ENCODE data around the gene PCED1A.

Gene PCED1A

DNA sequence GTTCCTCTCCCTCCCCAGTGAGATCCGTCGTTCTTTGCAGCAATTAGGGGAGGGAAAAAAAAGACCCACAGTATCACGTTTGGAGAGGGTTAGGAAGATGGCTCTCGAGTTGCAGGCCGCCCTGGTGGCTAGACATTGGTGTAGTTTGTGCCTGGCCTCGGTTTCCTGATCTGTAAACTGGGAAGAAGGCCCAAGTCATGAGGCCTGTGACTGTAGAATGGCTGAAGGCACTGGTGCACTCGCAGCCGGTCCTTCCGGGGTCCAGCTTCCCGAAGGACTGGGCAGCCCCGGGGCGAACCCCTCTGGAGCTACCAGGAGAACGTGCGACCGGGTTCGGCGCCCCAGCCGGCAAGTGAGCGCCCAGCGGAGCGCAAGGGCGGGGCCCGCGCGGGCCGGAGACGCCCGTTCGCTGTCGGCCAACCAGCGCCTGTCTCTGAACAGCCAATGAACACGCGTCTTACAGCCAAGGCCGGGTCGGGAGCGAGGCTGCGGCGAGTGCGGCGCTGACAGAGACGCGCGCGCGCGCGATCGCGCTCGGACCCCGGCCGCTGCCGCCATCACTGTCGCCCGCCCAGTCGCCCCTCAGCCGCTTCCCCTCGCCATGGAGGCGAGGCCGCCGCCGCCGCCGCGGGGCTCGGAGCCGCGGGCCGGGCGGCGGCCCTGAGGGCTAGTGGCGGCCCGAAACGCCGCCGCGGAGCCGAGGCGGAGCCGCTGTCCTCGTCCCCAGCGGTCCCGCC, 32.7 kb upstream of the PCED1A start, which contains the start of gene PTPRA:
Gene PTPRA, plus strand, starts transcription at position 472 of the 737 bp plus-strand sequence. CDS start 90,797 bp downstream, outside the sequence.
- TF ChIP-seq POLR2A (IDR thresholded peaks at IDR 0.05; ENCODE audit: low read length) = peak; percentile 99
- TF ChIP-seq GATA1 (IDR thresholded peaks at IDR 0.05; ENCODE audit: low read depth, low read length) = no peak
- peak; percentile 95 to 96 for DNase-seq

DNA sequence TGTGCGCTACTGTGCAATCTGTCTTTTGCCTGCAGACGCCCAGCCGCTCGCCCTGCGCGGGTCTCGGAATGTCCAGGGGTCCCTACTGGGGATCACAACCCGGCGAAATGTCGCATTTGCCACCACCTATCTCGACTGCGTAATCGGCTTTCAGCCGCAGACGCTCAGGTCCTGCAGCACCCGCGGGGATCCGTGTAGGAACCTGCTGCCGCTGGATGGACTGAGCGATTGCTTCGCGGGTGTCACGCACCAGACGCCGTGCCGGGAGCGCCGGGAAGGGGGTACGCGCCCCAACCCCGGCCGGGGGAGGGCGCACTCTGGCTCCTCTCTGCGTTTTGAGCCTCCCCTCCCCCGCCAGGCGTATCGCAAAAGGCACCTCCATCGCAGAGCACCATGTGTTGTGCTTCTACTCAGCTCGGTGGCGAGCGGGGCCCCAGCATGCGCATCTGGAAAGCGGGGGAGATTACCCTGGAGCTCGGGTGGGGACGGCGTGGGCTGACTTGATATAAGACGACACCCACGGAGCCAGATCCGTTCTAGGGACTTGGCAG, 32.1 kb upstream of the PCED1A start:
- TF ChIP-seq POLR2A (IDR thresholded peaks at IDR 0.05; ENCODE audit: low read length) (no peak), GATA1 (IDR thresholded peaks at IDR 0.05; ENCODE audit: low read depth, low read length) (no peak)

DNA sequence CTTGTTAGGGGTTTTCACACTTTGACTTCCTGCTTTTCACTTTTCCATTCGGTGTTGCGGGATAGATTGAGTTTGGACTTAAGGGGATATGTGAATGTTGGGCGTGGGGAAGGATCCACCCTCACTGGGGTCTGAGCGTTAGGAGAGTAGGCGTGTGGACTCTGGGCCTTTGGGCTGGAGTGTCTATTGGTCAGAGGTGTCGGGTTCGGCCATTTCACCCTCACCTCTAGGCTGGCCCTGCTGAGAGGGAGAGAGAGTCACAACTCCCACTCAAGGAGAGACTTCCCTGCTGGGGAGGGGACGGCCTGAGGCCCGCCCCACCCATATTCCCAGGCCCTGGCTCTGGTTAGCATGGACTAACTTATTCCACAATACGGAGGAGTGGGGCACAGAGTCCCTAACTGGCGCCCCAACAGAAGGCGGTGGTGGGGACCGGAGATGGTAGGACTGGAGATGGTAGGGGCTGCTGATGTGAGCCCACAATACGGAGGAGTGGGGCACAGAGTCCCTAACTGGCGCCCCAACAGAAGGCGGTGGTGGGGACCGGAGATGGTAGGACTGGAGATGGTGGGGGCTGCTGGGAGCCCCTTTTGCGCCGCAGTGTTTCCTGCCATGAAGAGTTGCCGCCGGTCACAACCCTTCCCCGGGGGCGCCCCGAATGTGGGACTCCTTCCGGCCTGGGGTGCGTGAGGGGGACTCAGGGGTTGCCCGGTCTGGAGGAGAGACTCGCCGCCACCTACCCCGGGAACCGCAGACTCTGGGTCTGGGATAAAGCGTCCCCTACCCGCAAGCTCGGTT, 31.4 kb upstream of the PCED1A start:
- TF ChIP-seq POLR2A (IDR thresholded peaks at IDR 0.05; ENCODE audit: low read length) (no peak), GATA1 (IDR thresholded peaks at IDR 0.05; ENCODE audit: low read depth, low read length) (no peak)
- peak in 1 of 2 experiments; percentile 30 for DNase-seq

More for the DNA sequence above, 32.1 kb upstream of the PCED1A start:
- peak; percentile 92 for DNase-seq

DNA sequence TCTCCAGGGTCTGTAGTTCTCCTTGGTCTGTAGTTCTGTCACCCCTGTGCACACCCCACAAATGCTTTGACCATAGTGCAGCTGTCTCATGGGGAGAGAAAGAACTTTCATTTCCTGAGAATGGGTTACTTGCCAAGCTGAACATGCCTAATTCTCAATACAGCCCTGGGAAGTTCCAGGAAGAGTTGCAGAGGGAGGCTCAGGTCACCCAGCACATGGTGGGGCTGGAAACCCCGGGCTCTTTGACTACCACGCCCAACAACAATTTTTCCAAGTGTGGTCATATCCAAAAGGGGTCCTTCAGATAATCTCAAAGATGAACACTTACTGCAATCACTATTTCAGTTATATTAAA, 30.6 kb upstream of the PCED1A start:
- peak; percentile 16 to 25 for DNase-seq

GRCh38 chr20:2869381-2869780, 28.9 kb upstream of the PCED1A start:
- TF ChIP-seq POLR2A (IDR thresholded peaks at IDR 0.05; ENCODE audit: low read length) (no peak), GATA1 (IDR thresholded peaks at IDR 0.05; ENCODE audit: low read depth, low read length) (no peak)
- no peak for DNase-seq

More for the DNA sequence above, 30.6 kb upstream of the PCED1A start:
- TF ChIP-seq GATA1 (IDR thresholded peaks at IDR 0.05; ENCODE audit: low read depth, low read length) (no peak), POLR2A (IDR thresholded peaks at IDR 0.05; ENCODE audit: low read length) (no peak)

GRCh38 chr20:2867081-2867864, 26.8 kb upstream of the PCED1A start:
- DNase-seq = peak; percentile 54 to 62
- TF ChIP-seq GATA1 (IDR thresholded peaks at IDR 0.05; ENCODE audit: low read depth, low read length) (no peak), POLR2A (IDR thresholded peaks at IDR 0.05; ENCODE audit: low read length) (no peak)

DNA sequence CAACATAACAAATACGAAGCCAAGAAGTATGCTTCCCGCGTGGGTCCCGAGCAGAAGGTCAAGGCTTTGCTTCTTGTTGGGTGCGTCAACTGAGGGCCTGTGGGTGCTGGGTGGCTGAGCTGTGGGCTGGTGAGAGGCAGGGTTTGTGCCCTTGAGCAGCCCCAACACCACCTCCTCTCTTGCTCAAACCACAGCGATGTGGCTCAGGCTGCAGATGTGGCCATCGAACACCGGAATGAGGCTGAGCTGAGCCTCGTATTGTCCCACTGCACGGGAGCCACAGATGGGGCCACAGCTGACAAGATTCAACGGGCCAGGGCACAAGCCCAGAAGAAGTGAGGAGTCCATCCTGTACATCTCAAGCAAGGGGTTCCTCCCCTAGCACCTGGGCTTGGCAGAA, 25.8 kb upstream of the PCED1A start:
- no peak for TF ChIP-seq GATA1 (IDR thresholded peaks at IDR 0.05; ENCODE audit: low read depth, low read length)
- no peak for TF ChIP-seq POLR2A (IDR thresholded peaks at IDR 0.05; ENCODE audit: low read length)
- no peak for DNase-seq

DNA sequence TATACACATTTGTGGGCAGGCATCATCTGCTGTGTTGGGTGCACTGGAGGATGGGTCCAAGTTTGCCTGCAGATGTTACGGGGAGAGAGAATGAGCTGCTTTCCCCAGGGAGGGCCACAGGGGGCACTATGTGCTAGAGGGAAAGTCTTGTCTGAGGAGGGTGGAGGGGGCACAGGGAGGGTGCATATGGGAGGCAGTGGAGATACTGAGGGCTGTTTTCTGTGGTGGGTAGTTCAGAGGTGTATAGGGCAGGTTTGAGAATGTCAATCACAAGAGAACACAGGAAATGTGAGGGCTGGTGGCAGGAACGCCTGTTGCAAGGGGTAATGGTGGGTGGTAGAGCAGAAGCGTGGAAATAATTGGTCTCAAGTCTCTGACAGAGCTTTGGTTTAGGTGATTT, 25.2 kb upstream of the PCED1A start:
- peak in 1 of 2 experiments; percentile 10 for DNase-seq

DNA sequence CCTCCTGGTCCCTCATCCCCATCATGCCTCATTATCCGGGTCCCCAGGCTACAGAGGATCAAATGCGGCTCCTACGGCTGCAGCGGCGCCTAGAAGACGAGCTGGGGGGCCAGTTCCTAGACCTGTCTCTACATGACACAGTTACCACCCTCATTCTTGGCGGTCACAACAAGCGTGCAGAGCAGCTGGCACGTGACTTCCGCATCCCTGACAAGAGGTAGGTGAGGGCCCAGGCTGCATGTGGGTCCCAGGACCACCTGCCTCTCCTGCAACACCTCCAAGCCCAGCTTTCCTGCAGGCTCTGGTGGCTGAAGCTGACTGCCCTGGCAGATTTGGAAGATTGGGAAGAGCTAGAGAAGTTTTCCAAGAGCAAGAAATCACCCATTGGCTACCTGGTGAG, 24.6 kb upstream of the PCED1A start:
- DNase-seq = no peak
- TF ChIP-seq GATA1 (IDR thresholded peaks at IDR 0.05; ENCODE audit: low read depth, low read length) (no peak), POLR2A (IDR thresholded peaks at IDR 0.05; ENCODE audit: low read length) (no peak)

More for the DNA sequence above, 25.2 kb upstream of the PCED1A start:
- no peak for TF ChIP-seq GATA1 (IDR thresholded peaks at IDR 0.05; ENCODE audit: low read depth, low read length)
- no peak for TF ChIP-seq POLR2A (IDR thresholded peaks at IDR 0.05; ENCODE audit: low read length)

DNA sequence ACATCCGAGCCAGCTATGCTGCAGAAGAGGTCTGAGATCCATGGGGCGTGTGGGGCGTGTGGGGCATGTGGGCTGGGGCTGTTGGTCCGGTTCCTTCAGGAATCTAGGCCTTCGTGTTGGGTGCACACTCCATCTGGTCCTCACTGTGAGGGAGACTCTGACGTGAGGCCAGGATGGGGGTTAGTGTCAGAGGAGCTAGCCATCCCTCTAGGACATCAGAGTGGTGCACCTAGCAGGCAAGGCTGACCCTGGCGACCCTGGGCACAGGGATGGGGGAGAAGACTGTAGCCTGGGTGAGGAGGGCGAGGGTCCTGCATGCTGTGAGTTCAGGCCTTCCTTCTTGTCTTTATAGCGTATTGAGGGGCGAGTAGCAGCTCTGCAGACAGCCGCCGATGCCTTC, 24.2 kb upstream of the PCED1A start:
- TF ChIP-seq POLR2A (IDR thresholded peaks at IDR 0.05; ENCODE audit: low read length) (no peak), GATA1 (IDR thresholded peaks at IDR 0.05; ENCODE audit: low read depth, low read length) (no peak)
- no peak for DNase-seq

DNA sequence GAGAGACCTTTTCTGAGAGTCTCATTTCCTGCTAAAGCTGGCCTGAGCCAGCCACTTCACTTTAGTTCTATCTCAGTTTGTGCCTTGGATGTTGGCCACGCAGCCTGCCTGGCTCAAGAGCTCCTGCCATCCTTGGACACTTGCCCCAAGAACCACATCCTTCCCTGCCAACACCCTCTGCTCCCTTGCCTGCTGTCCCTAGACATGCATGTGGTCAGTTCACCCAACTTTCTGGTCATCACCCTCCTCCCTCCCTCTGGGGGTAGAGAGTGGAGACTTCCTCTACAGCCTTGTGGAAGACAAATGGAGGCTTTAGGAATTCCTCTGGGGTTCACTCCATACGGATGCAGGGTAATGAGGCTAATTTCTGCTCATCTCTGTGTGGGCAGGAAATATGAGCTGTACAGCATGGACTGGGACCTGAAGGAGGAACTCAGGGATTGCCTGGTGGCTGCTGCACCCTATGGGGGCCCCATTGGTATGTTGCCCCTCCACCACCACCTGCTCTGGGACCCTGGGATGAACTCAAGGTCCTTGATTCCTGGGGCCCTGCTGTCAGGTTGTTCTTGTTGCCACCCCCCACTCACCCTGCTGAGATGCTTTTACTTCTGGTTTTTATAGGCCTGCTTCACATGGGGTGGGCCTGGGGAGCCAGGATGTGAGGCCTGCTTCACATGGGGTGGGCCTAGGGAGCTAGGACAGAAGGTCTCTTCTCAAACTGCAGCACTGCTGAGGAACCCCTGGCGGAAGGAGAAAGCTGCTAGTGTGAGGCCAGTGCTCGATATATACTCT, 19.1 kb upstream of the PCED1A start:
- TF ChIP-seq GATA1 (IDR thresholded peaks at IDR 0.05; ENCODE audit: low read depth, low read length) (no peak), POLR2A (IDR thresholded peaks at IDR 0.05; ENCODE audit: low read length) (no peak)
- DNase-seq = no peak

GRCh38 chr20:2858591-2858990, 18.1 kb upstream of the PCED1A start:
- DNase-seq = no peak
- TF ChIP-seq GATA1 (IDR thresholded peaks at IDR 0.05; ENCODE audit: low read depth, low read length) (no peak), POLR2A (IDR thresholded peaks at IDR 0.05; ENCODE audit: low read length) (no peak)

DNA sequence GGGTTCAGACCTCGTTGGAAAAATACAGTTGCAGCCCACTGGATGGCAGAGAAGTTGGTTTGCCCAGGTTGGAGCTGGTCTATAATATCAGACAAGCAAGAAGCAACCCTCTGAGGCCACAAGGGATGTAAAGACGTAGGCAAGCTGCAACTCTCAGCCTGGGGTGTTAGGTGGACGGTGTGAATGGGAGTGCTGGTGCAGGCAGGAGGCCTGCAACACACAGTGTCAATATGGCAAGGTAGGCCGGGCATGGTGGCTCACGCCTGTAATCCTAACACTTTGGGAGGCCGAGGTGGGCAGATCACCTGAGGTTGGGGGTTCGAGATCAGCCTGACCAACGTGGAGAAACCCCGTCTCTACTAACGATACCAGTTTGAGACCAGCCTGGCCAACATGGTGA, 10.6 kb upstream of the PCED1A start:
- DNase-seq = no peak
- TF ChIP-seq GATA1 (IDR thresholded peaks at IDR 0.05; ENCODE audit: low read depth, low read length) (no peak), POLR2A (IDR thresholded peaks at IDR 0.05; ENCODE audit: low read length) (no peak)
